Activated naive CD4-positive, alpha-beta T cell treated with anti-CD3 and anti-CD28 coated beads for 36 hours (primary cell): Measurements from ENCODE around the gene UBE2H. TPM values are rescaled to one million over a fixed set of nuclear protein-coding genes. Genes with fewer than 3 reads are reported as not detected.
"Not testable (repeated sequence)": the region's sequence is repeated elsewhere in the genome, so short reads cannot be mapped to it uniquely, and the experiment has no call there.

ENCODE experiments used
- CTCF ChIA-PET: fragments of 350-600 bp; sonication (Branson Sonifier 250); formaldehyde crosslinking; loops from one replicate; lab custom pipeline; 2021; ENCODE audit warnings: antibody characterized with exemption; lab: Charles Lee
- DNase-seq: peaks from one replicate; pipeline ENCODE4 v3.0.0-alpha.2; 2020
- H3K27ac Mint-ChIP-seq: one replicate; pipeline ENCODE4 v1.8.0; 2021; ENCODE audit warnings: mild to moderate bottlenecking, mixed read lengths
- H3K27me3 Mint-ChIP-seq: one replicate; pipeline ENCODE4 v1.8.0; 2021; ENCODE audit warnings: low read depth, mixed read lengths
- H3K36me3 Mint-ChIP-seq: one replicate; pipeline ENCODE4 v1.8.0; 2021; ENCODE audit warnings: low read depth, mixed read lengths
- H3K4me1 Mint-ChIP-seq: one replicate; pipeline ENCODE4 v1.8.0; 2021; ENCODE audit warnings: low read depth, mixed read lengths
- H3K4me3 Mint-ChIP-seq: one replicate; pipeline ENCODE4 v1.8.0; 2021; ENCODE audit warnings: mild to moderate bottlenecking, moderate library complexity, mixed read lengths
- H3K9me3 Mint-ChIP-seq: one replicate; pipeline ENCODE4 v1.8.0; 2021; ENCODE audit warnings: mixed read lengths
- intact Hi-C: fragments of 100-400 bp; cut with micrococcal nuclease; formaldehyde crosslinking; loops from one replicate; pipeline ENCODE4 v1.15.1; 2023
- total RNA-seq, 2 experiments: library from RNA; stranded (reverse); gene quantifications; one replicate each; pipeline ENCODE4 v1.2.3, GENCODE V29; 2021

UBE2H gene
- total RNA-seq, 2 experiments from 2014 or later, result 33.4 to 37.6 TPM

DNA sequence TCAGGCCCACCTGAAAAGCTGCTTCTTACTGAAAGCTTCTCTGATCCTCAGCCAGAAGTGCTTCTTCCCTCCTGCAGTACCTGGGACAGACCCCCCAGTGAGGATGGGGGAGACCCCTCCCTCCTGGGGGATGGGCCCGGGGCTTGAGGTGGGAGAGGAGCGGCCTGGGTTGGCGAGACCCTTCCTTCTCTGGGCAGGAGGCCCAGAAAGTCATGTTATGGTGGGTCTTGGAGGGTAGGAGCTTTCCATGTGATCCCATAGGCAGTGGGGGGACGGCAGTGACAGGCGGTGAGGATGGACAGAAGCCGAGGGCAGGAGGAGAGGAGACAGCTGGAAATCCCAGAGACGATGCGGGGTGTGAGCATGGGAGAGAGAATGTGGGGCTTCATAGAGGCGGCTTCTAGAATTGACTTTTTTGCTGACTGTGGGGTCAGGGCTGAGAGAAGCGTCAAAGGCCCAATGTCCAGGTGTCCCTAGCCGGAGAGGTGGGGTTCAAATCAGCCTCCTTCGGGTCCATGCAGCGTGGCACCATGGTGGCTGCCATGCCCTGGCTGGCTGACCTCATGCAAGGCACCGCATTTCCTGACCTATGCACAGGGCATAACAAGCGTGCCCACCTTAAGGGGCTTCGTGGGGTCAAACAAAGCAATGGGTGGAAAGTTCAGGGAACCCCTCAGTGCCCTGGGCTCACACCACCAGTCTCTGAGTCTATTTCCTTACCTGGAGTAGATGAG lies 154.0 kb downstream of the UBE2H start:
- no peaks in the 10 kb centered on the region for H3K9me3 Mint-ChIP-seq
- H3K4me1 Mint-ChIP-seq, result no peaks in the 10 kb centered on the region
- intact Hi-C loops, result no loop called here
- H3K27me3 Mint-ChIP-seq, result no peaks in the 10 kb centered on the region
- H3K27ac Mint-ChIP-seq, result no peak overlapping the region
- no peak overlapping the region for H3K4me3 Mint-ChIP-seq
- DNase-seq, result no peak
- CTCF ChIA-PET, result no interaction called here
- H3K36me3 Mint-ChIP-seq, result no peaks in the 10 kb centered on the region

DNA sequence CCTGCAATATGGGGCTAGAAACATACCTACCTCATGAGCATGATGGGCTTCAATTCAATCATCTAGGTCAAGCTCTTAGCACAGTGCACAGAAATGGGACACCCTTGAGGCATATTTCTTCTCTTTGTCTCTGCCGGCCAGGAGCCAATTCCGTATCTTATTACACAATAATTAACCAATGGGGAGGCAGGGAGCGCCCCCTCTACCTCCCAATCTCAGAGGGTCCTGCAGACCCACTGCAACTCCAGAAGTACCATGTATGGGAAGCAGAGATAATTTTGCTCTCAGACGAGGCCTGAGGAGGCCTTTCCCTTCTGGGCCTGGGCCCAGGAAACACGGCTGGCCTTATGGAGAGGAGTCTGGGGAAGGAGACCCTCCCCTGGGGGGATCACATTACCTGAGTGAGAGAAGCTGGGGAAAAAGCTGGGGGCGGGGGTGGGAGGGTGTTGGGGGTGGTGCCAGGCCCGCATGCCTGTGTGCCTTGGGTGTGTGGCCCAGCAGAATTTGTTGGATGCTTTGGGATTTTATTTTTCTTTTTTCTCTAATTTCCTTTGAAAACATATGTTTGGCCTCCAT lies 155.5 kb downstream of the UBE2H start:
- Mint-ChIP-seq H3K4me3 (no peak overlapping the region), H3K36me3 (no peaks in the 10 kb centered on the region), H3K9me3 (no peaks in the 10 kb centered on the region), H3K4me1 (no peaks in the 10 kb centered on the region), H3K27ac (no peak overlapping the region), H3K27me3 (no peaks in the 10 kb centered on the region)
- CTCF ChIA-PET, result interaction anchor here (0.6 to 0.7 kb wide), 2 partner anchors 44 to 163 kb away, joined by 3 read pairs; no protein-coding TSS in a partner anchor
- intact Hi-C loops, result no loop called here
- no peak for DNase-seq

DNA sequence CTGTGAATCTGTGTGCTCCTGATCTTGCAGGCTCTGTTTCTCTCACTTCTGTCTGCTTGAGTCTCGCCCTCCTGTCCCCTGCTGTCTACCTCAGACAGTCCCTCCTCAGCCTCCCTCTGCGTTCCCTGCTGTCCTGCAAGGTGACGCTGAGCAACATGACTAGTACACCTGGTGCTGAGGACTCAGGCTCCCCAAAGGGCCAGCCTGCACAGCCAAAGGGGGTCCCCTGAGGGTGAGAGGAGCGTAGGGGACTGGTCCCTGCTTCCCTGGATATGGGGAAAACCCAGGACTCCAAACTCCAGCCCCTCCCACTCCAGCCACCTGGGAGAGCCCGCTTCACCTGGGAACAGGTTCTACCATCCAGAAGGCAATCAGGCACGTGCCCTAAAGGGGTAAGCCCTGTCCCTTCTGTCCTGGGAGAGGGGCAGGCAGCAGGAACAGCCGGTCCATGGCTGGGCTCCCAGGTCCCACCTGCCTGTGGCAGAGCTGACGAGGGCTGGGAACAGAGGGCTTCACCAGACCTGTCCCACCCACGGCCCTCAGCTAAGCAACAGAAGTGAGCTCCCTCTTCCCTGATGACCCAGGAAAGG lies 156.5 kb downstream of the UBE2H start:
- H3K9me3 Mint-ChIP-seq, result no peaks in the 10 kb centered on the region
- no peak overlapping the region for H3K27ac Mint-ChIP-seq
- H3K36me3 Mint-ChIP-seq, result no peaks in the 10 kb centered on the region
- H3K27me3 Mint-ChIP-seq, result peaks cover 3% of the 10 kb centered on the region
- no peak for DNase-seq
- CTCF ChIA-PET, result no interaction called here
- no peaks in the 10 kb centered on the region for H3K4me1 Mint-ChIP-seq
- intact Hi-C loops, result no loop called here
- H3K4me3 Mint-ChIP-seq, result no peak overlapping the region

DNA sequence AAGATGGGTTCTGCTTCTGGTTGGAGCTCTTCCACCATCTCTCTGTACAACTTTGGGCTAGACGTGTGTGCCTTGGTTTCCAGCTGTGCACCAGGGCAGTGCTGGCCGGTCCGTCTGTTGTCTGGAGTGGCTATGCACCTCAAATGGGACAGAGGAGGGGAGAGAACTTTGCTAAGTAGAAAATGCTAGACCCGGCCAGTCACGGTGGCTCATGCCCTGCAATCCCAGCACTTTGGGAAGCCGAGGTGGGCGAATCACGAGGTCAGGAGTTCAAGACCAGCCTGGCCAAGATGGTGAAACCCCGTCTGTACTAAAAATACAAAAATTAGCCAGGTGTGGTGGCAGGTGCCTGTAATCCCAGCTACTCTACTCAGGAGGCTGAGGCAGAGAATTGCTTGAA lies 158.3 kb downstream of the UBE2H start:
- H3K4me1 Mint-ChIP-seq, H3K27ac Mint-ChIP-seq, H3K36me3 Mint-ChIP-seq, intact Hi-C loops, DNase-seq, H3K9me3 Mint-ChIP-seq, H3K4me3 Mint-ChIP-seq, CTCF ChIA-PET, H3K27me3 Mint-ChIP-seq: not testable (repeated sequence)

DNA sequence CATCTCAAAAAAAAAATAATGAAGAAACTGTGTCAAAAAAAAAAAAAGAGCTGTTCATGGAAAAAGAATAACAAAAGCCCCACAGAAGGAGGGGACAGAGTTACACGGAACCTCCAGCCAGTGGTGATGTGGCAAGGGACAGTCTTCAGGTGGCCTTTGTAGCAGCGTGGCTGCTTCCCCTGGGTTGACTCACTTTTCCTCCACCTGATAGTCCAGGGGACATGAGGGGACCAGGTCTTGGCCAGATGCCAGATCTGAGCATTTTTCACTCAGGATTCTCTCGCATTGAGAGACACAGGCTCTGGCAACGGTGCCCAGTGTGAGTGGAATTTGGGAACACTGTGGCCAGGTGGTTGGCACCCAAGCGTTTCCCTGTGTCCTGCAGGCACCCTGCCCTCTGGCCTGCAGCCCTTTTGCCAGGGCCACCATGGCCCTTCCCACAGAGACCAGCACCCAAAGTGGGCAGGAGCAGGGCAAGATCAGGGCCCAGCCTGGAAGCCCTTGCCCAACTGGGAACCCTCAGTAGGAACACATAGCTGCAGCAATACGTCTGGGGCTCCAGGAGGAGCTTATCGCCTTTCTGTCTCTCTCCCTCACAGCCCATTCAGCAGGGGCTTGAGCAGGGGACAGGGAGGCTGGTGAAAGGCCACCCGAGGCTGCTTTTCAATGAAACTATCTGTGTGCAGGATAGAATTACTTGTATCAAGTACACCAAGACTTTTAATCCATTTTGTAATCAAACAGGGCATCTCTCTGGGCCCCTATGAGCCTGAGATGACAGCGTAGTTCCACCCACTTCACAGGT lies 159.1 kb downstream of the UBE2H start:
- DNase-seq, result no peak
- H3K27me3 Mint-ChIP-seq, result peaks cover 7% of the 10 kb centered on the region
- intact Hi-C loops, result no loop called here
- CTCF ChIA-PET, result interaction anchor here (1.7 kb wide), 1 partner anchor 31 kb away, joined by 6 read pairs; no protein-coding TSS in a partner anchor
- no peak overlapping the region for H3K27ac Mint-ChIP-seq
- H3K4me3 Mint-ChIP-seq, result no peak overlapping the region
- no peaks in the 10 kb centered on the region for H3K36me3 Mint-ChIP-seq
- no peaks in the 10 kb centered on the region for H3K9me3 Mint-ChIP-seq
- no peaks in the 10 kb centered on the region for H3K4me1 Mint-ChIP-seq

DNA sequence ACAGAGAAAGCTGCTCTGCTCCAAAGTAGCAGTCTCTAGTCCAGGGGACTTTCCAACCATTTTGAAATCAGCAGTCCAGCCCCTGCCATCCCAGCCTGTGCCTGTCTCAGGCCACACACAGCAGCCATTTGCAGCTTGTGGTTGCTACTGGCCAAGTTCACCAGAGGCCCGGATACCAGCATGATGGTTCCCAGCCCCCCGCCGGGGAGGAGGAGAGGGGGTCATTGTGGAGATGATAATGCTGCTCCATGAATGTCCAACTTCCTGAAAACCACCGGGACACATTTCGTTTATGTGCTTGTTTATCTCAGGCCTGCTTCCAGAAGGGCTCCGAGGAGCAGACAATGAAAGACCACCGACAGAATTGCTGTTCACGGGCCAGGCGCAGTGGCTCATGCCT lies 160.0 kb downstream of the UBE2H start:
- no peaks in the 10 kb centered on the region for H3K36me3 Mint-ChIP-seq
- CTCF ChIA-PET, result interaction anchor here (1.2 to 1.7 kb wide), 2 partner anchors 32 kb away, joined by 3 to 6 read pairs; no protein-coding TSS in a partner anchor
- intact Hi-C loops, result no loop called here
- peaks cover 10% of the 10 kb centered on the region for H3K27me3 Mint-ChIP-seq
- H3K4me1 Mint-ChIP-seq, result no peaks in the 10 kb centered on the region
- DNase-seq, result no peak
- no peaks in the 10 kb centered on the region for H3K9me3 Mint-ChIP-seq
- no peak overlapping the region for H3K27ac Mint-ChIP-seq
- no peak overlapping the region for H3K4me3 Mint-ChIP-seq

DNA sequence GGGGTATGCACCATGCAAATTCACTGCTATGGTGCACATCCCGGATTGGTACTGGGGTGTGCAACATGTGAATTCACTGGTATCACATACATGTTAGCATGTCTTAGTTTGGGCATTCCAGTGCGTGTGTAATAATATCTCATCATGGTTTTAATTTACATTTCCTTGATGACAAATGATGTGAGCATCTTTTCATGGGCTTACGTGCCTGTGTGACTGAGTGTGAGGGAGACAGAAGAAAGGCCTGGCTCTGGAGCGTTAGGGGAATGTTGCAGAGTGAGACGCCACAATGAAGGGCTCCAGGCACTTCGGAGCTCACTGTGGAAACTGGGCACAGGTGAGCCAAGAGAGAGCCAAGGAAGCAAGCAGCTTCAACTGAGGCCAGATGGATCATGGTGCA lies 162.6 kb downstream of the UBE2H start:
- DNase-seq, result no peak
- H3K36me3 Mint-ChIP-seq, result no peaks in the 10 kb centered on the region
- peaks cover 13% of the 10 kb centered on the region for H3K4me1 Mint-ChIP-seq
- CTCF ChIA-PET, result no interaction called here
- no peak overlapping the region for H3K27ac Mint-ChIP-seq
- no peak overlapping the region for H3K4me3 Mint-ChIP-seq
- intact Hi-C loops, result no loop called here
- H3K9me3 Mint-ChIP-seq, result no peaks in the 10 kb centered on the region
- peaks cover 34% of the 10 kb centered on the region for H3K27me3 Mint-ChIP-seq

DNA sequence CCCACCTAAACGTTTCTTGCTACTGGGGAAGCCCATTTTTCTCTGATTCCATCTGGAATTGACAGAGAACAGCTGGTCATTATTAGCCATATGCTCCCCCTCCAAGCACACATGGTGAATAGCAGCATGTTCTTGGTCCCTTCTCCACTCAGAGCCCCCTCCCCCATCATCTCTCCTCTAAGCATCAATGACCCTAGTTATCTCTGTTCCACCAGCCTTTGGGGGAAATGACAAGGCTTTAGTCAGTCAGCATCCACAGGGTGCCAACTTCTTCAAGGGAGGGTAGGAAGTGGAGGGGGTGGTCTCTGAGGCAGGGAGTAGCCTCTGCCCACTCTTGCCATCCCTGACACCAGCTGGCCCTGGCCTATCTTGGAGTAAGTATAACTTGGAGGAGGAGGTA lies 163.1 kb downstream of the UBE2H start:
- no peaks in the 10 kb centered on the region for H3K9me3 Mint-ChIP-seq
- DNase-seq, result no peak
- H3K4me3 Mint-ChIP-seq, result no peak overlapping the region
- peaks cover 39% of the 10 kb centered on the region for H3K27me3 Mint-ChIP-seq
- H3K27ac Mint-ChIP-seq, result no peak overlapping the region
- H3K4me1 Mint-ChIP-seq, result peaks cover 17% of the 10 kb centered on the region
- intact Hi-C loops, result no loop called here
- CTCF ChIA-PET, result no interaction called here
- no peaks in the 10 kb centered on the region for H3K36me3 Mint-ChIP-seq

DNA sequence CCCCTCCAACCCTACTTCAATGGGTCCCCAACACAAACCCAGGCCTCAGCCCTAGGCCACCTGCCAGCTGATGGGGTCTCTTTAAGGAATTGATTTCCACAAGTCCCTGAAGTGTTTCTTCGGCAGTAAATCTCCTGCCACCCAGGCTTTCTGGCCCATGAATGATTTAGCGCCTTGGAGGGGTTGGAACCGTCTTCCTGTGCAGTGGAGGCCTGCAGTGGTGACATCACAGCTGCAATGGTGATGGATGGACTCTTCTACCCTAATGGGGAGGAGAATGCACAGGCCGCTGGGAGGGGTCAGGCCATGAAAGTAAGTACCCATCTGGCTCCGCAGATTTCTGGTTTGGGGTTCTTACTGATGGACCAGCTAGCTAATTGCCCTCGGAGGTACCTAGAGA lies 163.8 kb downstream of the UBE2H start:
- H3K4me3 Mint-ChIP-seq, result no peak overlapping the region
- intact Hi-C loops, result no loop called here
- no peak for DNase-seq
- H3K36me3 Mint-ChIP-seq, result no peaks in the 10 kb centered on the region
- H3K27ac Mint-ChIP-seq, result no peak overlapping the region
- H3K27me3 Mint-ChIP-seq, result peaks cover 42% of the 10 kb centered on the region
- H3K9me3 Mint-ChIP-seq, result no peaks in the 10 kb centered on the region
- CTCF ChIA-PET, result no interaction called here
- H3K4me1 Mint-ChIP-seq, result peaks cover 21% of the 10 kb centered on the region

DNA sequence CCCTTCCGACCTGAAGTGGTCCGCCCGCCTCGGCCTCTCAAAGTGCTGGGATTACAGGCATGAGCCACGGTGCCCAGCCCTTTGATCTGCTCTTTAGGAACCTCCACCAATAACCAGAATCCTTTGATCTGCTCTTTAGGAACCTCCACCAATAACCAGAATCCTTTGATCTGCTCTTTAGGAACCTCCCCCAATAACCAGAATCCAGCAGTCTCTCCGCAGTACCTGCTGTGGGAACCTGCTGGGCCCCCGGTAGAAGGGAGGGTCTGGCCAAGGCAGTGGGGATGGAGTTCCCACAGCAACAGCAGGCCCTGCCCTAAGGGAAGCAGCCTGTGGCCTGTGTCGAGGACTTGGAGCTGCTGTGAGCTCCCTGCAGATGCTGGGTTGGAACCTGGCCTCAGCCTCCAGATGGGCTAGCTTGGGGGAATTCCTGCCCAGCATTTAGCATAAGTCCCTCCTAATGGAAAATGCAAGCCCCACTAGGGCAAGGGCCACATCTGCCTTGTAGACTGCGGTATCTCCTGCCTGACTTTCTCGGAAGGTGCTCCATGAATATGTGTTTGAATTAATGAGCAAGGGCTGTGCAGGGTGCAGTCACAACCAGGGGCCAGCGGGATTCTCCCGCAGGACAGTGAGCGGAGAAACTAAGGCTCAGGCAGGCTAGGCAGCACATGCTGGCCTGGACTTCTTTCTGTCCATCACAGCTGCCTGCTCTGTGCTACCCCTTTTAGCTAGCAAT lies 165.8 kb downstream of the UBE2H start:
- DNase-seq, result no peak
- CTCF ChIA-PET, result no interaction called here
- Mint-ChIP-seq H3K4me3 (no peak overlapping the region), H3K27ac (no peak overlapping the region), H3K27me3 (peaks cover 60% of the 10 kb centered on the region), H3K4me1 (peaks cover 38% of the 10 kb centered on the region), H3K9me3 (no peaks in the 10 kb centered on the region), H3K36me3 (no peaks in the 10 kb centered on the region)
- intact Hi-C loops, result no loop called here

DNA sequence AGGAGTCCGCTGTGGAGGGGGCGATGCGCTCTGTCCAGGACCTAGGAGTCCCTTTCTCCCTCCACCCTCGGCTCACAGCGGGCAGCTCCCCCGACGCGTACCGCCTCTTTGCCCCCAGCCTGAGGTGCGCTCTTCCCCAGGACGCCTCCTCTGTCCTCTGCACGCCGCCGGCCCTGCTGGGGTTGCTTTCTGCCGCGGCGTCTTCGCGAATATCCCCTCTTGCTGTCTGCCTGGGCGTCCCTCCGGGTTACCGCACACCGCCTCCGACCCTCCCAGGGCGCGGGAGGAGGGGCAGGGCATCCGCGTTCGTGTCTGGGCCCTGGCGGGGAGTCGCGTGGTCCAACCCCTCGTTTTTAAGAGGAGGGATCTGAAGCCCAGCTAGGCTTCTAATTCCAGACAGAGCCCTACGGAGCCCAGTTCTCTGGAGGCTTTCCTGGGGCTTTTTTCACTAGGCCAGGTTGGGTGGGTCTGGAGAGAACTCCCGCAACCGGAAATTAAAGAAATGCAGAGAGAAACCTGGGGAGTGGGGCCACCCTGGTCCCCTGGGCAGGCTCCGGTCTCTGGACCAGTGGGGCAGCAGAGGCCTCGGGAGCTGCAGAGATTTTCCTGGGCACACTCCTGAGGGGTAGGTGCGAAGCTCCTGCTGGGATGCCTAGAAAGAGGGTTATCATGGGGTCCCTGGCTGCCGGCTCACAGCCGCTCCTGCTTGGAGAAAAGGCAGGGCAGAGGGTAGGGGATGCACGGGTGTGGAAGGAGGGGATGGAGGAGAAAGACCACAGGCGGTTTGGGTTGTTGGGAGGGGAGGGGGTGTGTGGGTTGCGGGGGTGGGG lies 166.9 kb downstream of the UBE2H start:
- peaks cover 66% of the 10 kb centered on the region for H3K27me3 Mint-ChIP-seq
- H3K4me1 Mint-ChIP-seq, result peaks cover 45% of the 10 kb centered on the region
- CTCF ChIA-PET, result interaction anchor here (1.5 kb wide), 1 partner anchor 43 kb away, joined by 3 read pairs; no protein-coding TSS in a partner anchor
- intact Hi-C loops, result no loop called here
- no peak for DNase-seq
- H3K4me3 Mint-ChIP-seq, result peak overlapping the region; percentile 41
- no peaks in the 10 kb centered on the region for H3K36me3 Mint-ChIP-seq
- no peaks in the 10 kb centered on the region for H3K9me3 Mint-ChIP-seq
- no peak overlapping the region for H3K27ac Mint-ChIP-seq
